Caco-2 (cell line): ENCODE results near the gene BLMH. TPM values are rescaled to one million over a fixed set of nuclear protein-coding genes. Genes with fewer than 3 reads are reported as not detected.
A peak's percentile ranks its signal among the peaks of the same experiment; 100 is the strongest.

Experiments used
- BruUV-seq: library from RNA; stranded (reverse); fragments of 400-500 nt; replicated peaks from 2 replicates; lab custom pipeline; 2021; lab: Mats Ljungman, UMichigan
- CTCF ChIA-PET: fragments of 300-600 bp; sonication (Branson Sonifier 250); formaldehyde crosslinking; loops from one replicate; lab custom pipeline; 2022; ENCODE audit warnings: antibody characterized with exemption; lab: Charles Lee
- POLR2A ChIA-PET: fragments of 300-600 bp; sonication (Branson Sonifier 250); formaldehyde crosslinking; loops from one replicate; lab custom pipeline; 2022; ENCODE audit warnings: antibody characterized with exemption; lab: Charles Lee
- DNase-seq, 2 experiments: peaks; one replicate each; pipeline versions ENCODE4 v3.0.0 to v3.0.0-alpha.2; 2020 to 2022
- H3K27me3 ChIP-seq: replicated peaks from 2 replicates; pipeline ENCODE4 v1.6.0; 2011; ENCODE audit warnings: low read length; ENCODE audit not compliant: control insufficient read depth, insufficient read depth
- H3K36me3 ChIP-seq: 2 replicates; pipeline ENCODE4 v1.5.1; 2011; ENCODE audit warnings: low read length; ENCODE audit not compliant: control insufficient read depth, insufficient read depth
- H3K4me1 ChIP-seq: fragments of 250-450 bp; sonication (Bioruptor Pico); 2 replicates; pipeline ENCODE4 v1.5.1; 2020; ENCODE audit warnings: mild to moderate bottlenecking
- H3K4me3 ChIP-seq: 2 replicates; pipeline ENCODE4 v1.5.1; 2011; ENCODE audit warnings: low read depth, mild to moderate bottlenecking, control low read depth, low read length
- H3K9me3 ChIP-seq: fragments of 250-450 bp; sonication (Bioruptor Pico); 2 replicates; pipeline ENCODE4 v1.5.1; 2020; ENCODE audit warnings: mild to moderate bottlenecking, moderate library complexity
- H3K27ac Mint-ChIP-seq: one replicate; pipeline ENCODE4 v1.8.0; 2022; ENCODE audit warnings: mixed read lengths; ENCODE audit not compliant: unreplicated experiment
- H3K27me3 Mint-ChIP-seq: one replicate; pipeline ENCODE4 v1.8.0; 2022; ENCODE audit warnings: mixed read lengths; ENCODE audit not compliant: insufficient read depth, unreplicated experiment
- H3K36me3 Mint-ChIP-seq: one replicate; pipeline ENCODE4 v1.8.0; 2022; ENCODE audit warnings: mild to moderate bottlenecking, mixed read lengths; ENCODE audit not compliant: insufficient read depth, unreplicated experiment
- H3K4me1 Mint-ChIP-seq: one replicate; pipeline ENCODE4 v1.8.0; 2022; ENCODE audit warnings: low read depth, mixed read lengths; ENCODE audit not compliant: unreplicated experiment
- H3K4me3 Mint-ChIP-seq: one replicate; pipeline ENCODE4 v1.8.0; 2022; ENCODE audit warnings: mild to moderate bottlenecking, moderate library complexity, mixed read lengths; ENCODE audit not compliant: unreplicated experiment
- H3K9me3 Mint-ChIP-seq: one replicate; pipeline ENCODE4 v1.8.0; 2022; ENCODE audit warnings: mixed read lengths; ENCODE audit not compliant: unreplicated experiment
- intact Hi-C: fragments of 100-400 bp; cut with micrococcal nuclease; formaldehyde crosslinking; loops from one replicate; pipeline ENCODE4 v1.10.0; 2022; ENCODE audit not compliant: unreplicated experiment
- total RNA-seq: library from RNA; stranded (reverse); gene quantifications from 2 replicates; pipeline ENCODE4 v1.2.3, GENCODE V29; 2022
- TF ChIP-seq, protein P1 (sequence below), 2 experiments: fragments of 200-600 bp in 1 of 2; IDR thresholded peaks; 1 replicate in 1 of 2; 2 replicates in 1 of 2; pipeline versions ENCODE4 v1.5.1 to v1.8.0; 2011 to 2022; ENCODE audit warnings: antibody characterized with exemption in 1 of 2, control low read depth in 1 of 2, inconsistent platforms in 1 of 2, low read depth in 1 of 2, low read length in 1 of 2, mild to moderate bottlenecking in 1 of 2, moderate library complexity in 1 of 2; ENCODE audit not compliant: insufficient read depth in 1 of 2, severe bottlenecking in 1 of 2, unreplicated experiment in 1 of 2

Gene BLMH
- total RNA-seq, 1 experiment from 2014 or later: 56.1 TPM

DNA sequence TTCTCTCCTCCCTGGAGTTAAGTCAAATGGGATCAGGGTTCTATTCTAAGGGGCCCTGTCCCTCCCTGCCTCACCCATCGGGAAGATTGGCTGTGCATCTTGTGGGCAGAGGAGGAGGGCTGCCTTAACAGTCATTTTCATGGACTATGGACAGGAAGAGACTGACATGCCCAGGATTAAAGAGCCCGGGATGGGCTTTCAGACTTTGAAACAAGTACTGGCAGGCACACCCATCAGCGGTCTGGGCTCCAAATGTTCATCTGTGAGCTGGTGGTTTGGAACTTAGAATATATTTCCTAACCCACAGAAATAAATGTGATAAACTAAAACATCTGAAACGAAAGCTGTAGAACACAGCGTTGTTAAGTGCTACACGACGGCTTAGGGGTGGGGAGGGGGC is 62.7 kb downstream of the BLMH start:
- no TSS peak for BruUV-seq
- H3K27me3 ChIP-seq: no peaks in the 10 kb centered on the region
- ChIA-PET CTCF (no interaction called here), POLR2A (no interaction called here)
- no peak overlapping the region for H3K4me3 Mint-ChIP-seq
- no peak for DNase-seq
- TF ChIP-seq, protein P1, sequence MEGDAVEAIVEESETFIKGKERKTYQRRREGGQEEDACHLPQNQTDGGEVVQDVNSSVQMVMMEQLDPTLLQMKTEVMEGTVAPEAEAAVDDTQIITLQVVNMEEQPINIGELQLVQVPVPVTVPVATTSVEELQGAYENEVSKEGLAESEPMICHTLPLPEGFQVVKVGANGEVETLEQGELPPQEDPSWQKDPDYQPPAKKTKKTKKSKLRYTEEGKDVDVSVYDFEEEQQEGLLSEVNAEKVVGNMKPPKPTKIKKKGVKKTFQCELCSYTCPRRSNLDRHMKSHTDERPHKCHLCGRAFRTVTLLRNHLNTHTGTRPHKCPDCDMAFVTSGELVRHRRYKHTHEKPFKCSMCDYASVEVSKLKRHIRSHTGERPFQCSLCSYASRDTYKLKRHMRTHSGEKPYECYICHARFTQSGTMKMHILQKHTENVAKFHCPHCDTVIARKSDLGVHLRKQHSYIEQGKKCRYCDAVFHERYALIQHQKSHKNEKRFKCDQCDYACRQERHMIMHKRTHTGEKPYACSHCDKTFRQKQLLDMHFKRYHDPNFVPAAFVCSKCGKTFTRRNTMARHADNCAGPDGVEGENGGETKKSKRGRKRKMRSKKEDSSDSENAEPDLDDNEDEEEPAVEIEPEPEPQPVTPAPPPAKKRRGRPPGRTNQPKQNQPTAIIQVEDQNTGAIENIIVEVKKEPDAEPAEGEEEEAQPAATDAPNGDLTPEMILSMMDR (IDR thresholded peaks at IDR 0.05; ENCODE audit: insufficient read depth in 1 of 2, low read depth in 1 of 2, low read length in 1 of 2, severe bottlenecking in 1 of 2, unreplicated experiment in 1 of 2): no peak
- no peaks in the 10 kb centered on the region for H3K36me3 ChIP-seq
- peaks cover 64% of the 10 kb centered on the region for H3K4me1 Mint-ChIP-seq
- H3K4me3 ChIP-seq: no peak overlapping the region
- intact Hi-C loops: no loop called here
- H3K36me3 Mint-ChIP-seq: peaks cover 16% of the 10 kb centered on the region
- H3K27me3 Mint-ChIP-seq: no peaks in the 10 kb centered on the region
- no peaks in the 10 kb centered on the region for H3K9me3 Mint-ChIP-seq
- peaks cover 57% of the 10 kb centered on the region for H3K4me1 ChIP-seq
- no peaks in the 10 kb centered on the region for H3K9me3 ChIP-seq
- H3K27ac Mint-ChIP-seq: peak overlapping the region; percentile 93

DNA sequence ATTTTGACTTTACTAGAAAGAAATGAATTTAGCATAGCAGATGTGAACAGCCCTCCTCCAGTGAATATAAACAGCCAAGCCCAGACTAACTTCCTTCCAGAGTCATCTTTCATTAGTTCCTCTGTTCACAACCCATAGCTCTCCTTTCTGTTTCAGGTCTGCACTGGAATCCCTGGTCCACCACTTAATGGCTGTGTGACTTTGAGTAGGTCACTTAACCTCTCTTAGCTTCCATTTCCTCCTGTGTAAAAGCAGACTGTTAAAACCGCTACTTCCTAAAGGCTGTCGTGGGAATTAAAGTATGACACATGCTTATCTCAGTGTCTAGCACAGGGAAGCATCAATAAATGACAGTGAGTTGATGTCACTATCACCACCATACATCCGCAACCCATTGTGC is 63.7 kb downstream of the BLMH start:
- ChIA-PET POLR2A (no interaction called here), CTCF (interaction anchor here (0.6 kb wide), 1 partner anchor 536 kb away, joined by 3 read pairs; no protein-coding TSS in a partner anchor)
- DNase-seq: no peak
- Histone ChIP-seq H3K4me1 (peaks cover 61% of the 10 kb centered on the region), H3K4me3 (no peak overlapping the region), H3K36me3 (no peaks in the 10 kb centered on the region), H3K9me3 (no peaks in the 10 kb centered on the region), H3K27me3 (no peaks in the 10 kb centered on the region)
- Mint-ChIP-seq H3K4me3 (no peak overlapping the region), H3K9me3 (no peaks in the 10 kb centered on the region), H3K36me3 (peaks cover 16% of the 10 kb centered on the region), H3K27ac (peak overlapping the region; percentile 93), H3K4me1 (peaks cover 68% of the 10 kb centered on the region), H3K27me3 (no peaks in the 10 kb centered on the region)
- no TSS peak for BruUV-seq
- intact Hi-C loops: no loop called here
- TF ChIP-seq, protein P1 (IDR thresholded peaks at IDR 0.05; ENCODE audit: insufficient read depth in 1 of 2, low read depth in 1 of 2, low read length in 1 of 2, severe bottlenecking in 1 of 2, unreplicated experiment in 1 of 2): no peak

DNA sequence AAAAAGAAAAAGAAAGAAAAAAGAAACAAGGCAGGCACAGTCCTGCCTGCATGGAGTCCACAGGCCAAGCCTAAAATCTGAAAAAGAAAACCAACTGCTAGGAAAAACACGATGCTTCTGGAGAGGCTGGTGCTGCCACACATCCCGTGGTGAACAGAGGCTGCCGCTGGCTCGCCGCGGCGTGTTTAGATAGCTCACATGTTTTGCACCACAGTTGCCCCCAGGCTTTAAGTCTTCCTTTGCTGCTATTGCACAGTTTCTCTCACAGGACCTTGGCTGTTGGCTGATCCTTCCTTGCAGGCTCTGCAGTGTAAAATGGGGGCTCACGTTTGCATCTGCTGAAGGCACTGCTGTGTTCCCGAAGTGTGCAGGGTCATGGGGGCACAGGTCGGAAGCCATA is 64.9 kb downstream of the BLMH start:
- no peak overlapping the region for H3K4me3 Mint-ChIP-seq
- TF ChIP-seq, protein P1 (IDR thresholded peaks at IDR 0.05; ENCODE audit: insufficient read depth in 1 of 2, low read depth in 1 of 2, low read length in 1 of 2, severe bottlenecking in 1 of 2, unreplicated experiment in 1 of 2): no peak
- no peak for DNase-seq
- H3K4me1 Mint-ChIP-seq: peaks cover 68% of the 10 kb centered on the region
- intact Hi-C loops: loop anchor here (1.0 kb wide), 2 partner anchors 8 to 36 kb away; partner anchors contain the start of gene SLC6A4
- Histone ChIP-seq H3K4me1 (peaks cover 66% of the 10 kb centered on the region), H3K27me3 (no peaks in the 10 kb centered on the region), H3K4me3 (no peak overlapping the region), H3K36me3 (no peaks in the 10 kb centered on the region), H3K9me3 (no peaks in the 10 kb centered on the region)
- ChIA-PET POLR2A (interaction anchor here (0.5 to 1.9 kb wide), 2 partner anchors 9 to 856 kb away, joined by 5 to 6 read pairs; partner anchors contain the start of gene SLC6A4), CTCF (interaction anchor here (3.2 kb wide), 1 partner anchor 9 kb away, joined by 16 read pairs; the partner anchor contains the start of gene SLC6A4)
- H3K9me3 Mint-ChIP-seq: no peaks in the 10 kb centered on the region
- peak overlapping the region; percentile 93 for H3K27ac Mint-ChIP-seq
- BruUV-seq: no TSS peak
- peaks cover 16% of the 10 kb centered on the region for H3K36me3 Mint-ChIP-seq
- no peaks in the 10 kb centered on the region for H3K27me3 Mint-ChIP-seq
